ENCODE data around the gene CDR2. TPM values are rescaled to one million over a fixed set of nuclear protein-coding genes. Genes with fewer than 3 reads are reported as not detected.

The CDR2 gene
- total and polyA plus RNA-seq, 2 of the 13 experiments (the other 11 are each of a cell fraction or from before 2014, with no cell fraction given), result 59.0 to 78.9 TPM

DNA sequence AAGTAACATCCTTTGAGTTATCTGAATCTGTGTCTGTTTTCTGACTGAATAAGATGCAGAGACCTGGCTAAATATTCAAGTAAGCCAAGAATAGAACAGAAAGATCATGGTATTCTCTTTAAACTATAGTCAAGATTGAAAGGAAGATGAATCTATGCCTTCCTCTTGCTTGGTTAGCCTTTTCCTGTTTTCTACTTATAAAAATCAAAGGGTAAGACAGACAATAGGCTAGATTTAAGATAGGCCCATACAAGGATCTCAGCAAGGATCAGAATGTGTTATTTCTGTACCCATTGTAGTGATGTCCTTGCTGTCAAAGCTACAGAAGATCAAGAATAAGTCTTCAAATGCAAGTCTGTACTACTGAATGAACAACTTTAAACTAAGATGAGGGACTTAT, 7.0 kb upstream of the CDR2 start:
- Histone ChIP-seq H3K9ac (ENCODE audit: insufficient read depth, low read depth, low read length) (no peak overlapping the region), H3K36me3 (replicated peaks in 1 of 2; ENCODE audit: control insufficient read depth in 1 of 2, insufficient read depth in 2 of 2, low read length in 2 of 2) (no peaks in the 10 kb centered on the region), H3K27me3 (ENCODE audit: control insufficient read depth in 1 of 2, insufficient read depth in 2 of 2, low read length in 2 of 2) (no peaks in the 10 kb centered on the region), H3K79me2 (ENCODE audit: insufficient read depth, low read length) (no peaks in the 10 kb centered on the region), H3K4me2 (ENCODE audit: low read depth, low read length) (no peak overlapping the region), H3K4me1 (ENCODE audit: insufficient read depth, low read length) (peaks cover 10% of the 10 kb centered on the region), H3K27ac (ENCODE audit: extremely low read length, insufficient read depth, low read length) (no peak overlapping the region), H3K4me3 (replicated peaks in 1 of 3; ENCODE audit: insufficient read depth in 1 of 3, low read depth in 2 of 3, low read length in 3 of 3) (no peak overlapping the region), H3K9me3 (ENCODE audit: low read length) (no peaks in the 10 kb centered on the region), H2AFZ (ENCODE audit: low read length) (no peak overlapping the region), H4K20me1 (ENCODE audit: insufficient read depth, low read length) (no peaks in the 10 kb centered on the region)
- CTCF ChIA-PET (ENCODE audit: low intra/inter-chr PET ratio, low total read pairs), result no interaction called here
- DNase-seq (ENCODE audit: low spot score), result no peak
- no TSS peak for BruUV-seq (replicated peaks)
- POLR2A ChIA-PET, result no interaction called here
- intact Hi-C loops (cut with micrococcal nuclease; ENCODE audit: unreplicated experiment), result no loop called here
- FAIRE-seq, result no peak
- TF ChIP-seq TAF1 (CRISPR knock-in tag; IDR thresholded peaks at IDR 0.05) (no peak), TCF7 (IDR thresholded peaks at IDR 0.05; ENCODE audit: low read depth) (no peak), NONO (IDR thresholded peaks at IDR 0.05) (no peak), NONO (CRISPR knock-in tag; conservative IDR thresholded peaks at IDR 0.05) (no peak), HOXA3 (CRISPR knock-in tag; IDR thresholded peaks at IDR 0.05) (no peak)
- TF ChIP-seq, protein P1, sequence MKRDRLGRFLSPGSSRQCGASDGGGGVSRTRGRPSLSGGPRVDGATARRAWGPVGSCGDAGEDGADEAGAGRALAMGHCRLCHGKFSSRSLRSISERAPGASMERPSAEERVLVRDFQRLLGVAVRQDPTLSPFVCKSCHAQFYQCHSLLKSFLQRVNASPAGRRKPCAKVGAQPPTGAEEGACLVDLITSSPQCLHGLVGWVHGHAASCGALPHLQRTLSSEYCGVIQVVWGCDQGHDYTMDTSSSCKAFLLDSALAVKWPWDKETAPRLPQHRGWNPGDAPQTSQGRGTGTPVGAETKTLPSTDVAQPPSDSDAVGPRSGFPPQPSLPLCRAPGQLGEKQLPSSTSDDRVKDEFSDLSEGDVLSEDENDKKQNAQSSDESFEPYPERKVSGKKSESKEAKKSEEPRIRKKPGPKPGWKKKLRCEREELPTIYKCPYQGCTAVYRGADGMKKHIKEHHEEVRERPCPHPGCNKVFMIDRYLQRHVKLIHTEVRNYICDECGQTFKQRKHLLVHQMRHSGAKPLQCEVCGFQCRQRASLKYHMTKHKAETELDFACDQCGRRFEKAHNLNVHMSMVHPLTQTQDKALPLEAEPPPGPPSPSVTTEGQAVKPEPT (CRISPR knock-in tag; IDR thresholded peaks at IDR 0.05; ENCODE audit: low read depth), result no peak
- TF ChIP-seq, protein P2, sequence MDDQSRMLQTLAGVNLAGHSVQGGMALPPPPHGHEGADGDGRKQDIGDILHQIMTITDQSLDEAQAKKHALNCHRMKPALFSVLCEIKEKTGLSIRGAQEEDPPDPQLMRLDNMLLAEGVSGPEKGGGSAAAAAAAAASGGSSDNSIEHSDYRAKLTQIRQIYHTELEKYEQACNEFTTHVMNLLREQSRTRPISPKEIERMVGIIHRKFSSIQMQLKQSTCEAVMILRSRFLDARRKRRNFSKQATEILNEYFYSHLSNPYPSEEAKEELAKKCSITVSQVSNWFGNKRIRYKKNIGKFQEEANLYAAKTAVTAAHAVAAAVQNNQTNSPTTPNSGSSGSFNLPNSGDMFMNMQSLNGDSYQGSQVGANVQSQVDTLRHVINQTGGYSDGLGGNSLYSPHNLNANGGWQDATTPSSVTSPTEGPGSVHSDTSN (CRISPR knock-in tag; IDR thresholded peaks at IDR 0.05; ENCODE audit: borderline replicate concordance), result no peak
- TF ChIP-seq, protein P3, sequence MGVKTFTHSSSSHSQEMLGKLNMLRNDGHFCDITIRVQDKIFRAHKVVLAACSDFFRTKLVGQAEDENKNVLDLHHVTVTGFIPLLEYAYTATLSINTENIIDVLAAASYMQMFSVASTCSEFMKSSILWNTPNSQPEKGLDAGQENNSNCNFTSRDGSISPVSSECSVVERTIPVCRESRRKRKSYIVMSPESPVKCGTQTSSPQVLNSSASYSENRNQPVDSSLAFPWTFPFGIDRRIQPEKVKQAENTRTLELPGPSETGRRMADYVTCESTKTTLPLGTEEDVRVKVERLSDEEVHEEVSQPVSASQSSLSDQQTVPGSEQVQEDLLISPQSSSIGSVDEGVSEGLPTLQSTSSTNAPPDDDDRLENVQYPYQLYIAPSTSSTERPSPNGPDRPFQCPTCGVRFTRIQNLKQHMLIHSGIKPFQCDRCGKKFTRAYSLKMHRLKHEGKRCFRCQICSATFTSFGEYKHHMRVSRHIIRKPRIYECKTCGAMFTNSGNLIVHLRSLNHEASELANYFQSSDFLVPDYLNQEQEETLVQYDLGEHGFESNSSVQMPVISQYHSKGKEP (CRISPR knock-in tag; IDR thresholded peaks at IDR 0.05), result no peak
- in situ Hi-C loops (cut with HindIII; ENCODE audit: extremely low pct_ligation_motif_present, low pct_unique_long_range_greater_than_20kb), result no loop called here
- no peak for ATAC-seq

All from HepG2 (cell line).